ENCODE data around the gene UBASH3A.

DNA sequence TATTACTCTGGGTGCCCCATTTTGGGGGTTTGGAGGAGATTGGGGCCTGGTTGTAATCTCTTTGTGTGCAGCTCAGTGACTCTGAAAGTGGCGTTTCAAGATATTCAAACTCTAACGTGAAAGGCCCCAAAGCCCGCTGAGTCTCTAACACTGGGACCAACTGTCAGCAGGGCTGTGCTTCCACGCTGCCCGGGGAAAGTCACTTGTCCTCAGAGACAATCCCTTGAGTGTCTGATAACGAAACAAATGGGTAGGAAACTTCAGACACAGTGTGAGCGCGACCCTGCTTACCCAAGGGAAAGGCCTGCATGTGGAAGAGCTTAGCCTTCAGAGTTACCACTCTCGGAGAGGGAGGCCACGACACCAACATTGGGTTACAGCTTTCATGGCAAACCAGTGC, 837 bp downstream of the UBASH3A start:
- TF ChIP-seq, protein P1, sequence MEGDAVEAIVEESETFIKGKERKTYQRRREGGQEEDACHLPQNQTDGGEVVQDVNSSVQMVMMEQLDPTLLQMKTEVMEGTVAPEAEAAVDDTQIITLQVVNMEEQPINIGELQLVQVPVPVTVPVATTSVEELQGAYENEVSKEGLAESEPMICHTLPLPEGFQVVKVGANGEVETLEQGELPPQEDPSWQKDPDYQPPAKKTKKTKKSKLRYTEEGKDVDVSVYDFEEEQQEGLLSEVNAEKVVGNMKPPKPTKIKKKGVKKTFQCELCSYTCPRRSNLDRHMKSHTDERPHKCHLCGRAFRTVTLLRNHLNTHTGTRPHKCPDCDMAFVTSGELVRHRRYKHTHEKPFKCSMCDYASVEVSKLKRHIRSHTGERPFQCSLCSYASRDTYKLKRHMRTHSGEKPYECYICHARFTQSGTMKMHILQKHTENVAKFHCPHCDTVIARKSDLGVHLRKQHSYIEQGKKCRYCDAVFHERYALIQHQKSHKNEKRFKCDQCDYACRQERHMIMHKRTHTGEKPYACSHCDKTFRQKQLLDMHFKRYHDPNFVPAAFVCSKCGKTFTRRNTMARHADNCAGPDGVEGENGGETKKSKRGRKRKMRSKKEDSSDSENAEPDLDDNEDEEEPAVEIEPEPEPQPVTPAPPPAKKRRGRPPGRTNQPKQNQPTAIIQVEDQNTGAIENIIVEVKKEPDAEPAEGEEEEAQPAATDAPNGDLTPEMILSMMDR (IDR thresholded peaks at IDR 0.05 in 2 of 3, conservative IDR thresholded peaks at IDR 0.05 in 1 of 3; ENCODE audit: borderline replicate concordance in 1 of 3, insufficient read depth in 1 of 3, low read depth in 2 of 3, low read length in 2 of 3): no peak
- TF ChIP-seq, protein P2, sequence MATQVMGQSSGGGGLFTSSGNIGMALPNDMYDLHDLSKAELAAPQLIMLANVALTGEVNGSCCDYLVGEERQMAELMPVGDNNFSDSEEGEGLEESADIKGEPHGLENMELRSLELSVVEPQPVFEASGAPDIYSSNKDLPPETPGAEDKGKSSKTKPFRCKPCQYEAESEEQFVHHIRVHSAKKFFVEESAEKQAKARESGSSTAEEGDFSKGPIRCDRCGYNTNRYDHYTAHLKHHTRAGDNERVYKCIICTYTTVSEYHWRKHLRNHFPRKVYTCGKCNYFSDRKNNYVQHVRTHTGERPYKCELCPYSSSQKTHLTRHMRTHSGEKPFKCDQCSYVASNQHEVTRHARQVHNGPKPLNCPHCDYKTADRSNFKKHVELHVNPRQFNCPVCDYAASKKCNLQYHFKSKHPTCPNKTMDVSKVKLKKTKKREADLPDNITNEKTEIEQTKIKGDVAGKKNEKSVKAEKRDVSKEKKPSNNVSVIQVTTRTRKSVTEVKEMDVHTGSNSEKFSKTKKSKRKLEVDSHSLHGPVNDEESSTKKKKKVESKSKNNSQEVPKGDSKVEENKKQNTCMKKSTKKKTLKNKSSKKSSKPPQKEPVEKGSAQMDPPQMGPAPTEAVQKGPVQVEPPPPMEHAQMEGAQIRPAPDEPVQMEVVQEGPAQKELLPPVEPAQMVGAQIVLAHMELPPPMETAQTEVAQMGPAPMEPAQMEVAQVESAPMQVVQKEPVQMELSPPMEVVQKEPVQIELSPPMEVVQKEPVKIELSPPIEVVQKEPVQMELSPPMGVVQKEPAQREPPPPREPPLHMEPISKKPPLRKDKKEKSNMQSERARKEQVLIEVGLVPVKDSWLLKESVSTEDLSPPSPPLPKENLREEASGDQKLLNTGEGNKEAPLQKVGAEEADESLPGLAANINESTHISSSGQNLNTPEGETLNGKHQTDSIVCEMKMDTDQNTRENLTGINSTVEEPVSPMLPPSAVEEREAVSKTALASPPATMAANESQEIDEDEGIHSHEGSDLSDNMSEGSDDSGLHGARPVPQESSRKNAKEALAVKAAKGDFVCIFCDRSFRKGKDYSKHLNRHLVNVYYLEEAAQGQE (IDR thresholded peaks at IDR 0.05; ENCODE audit: low read depth): no peak
- TF ChIP-seq YY1 (IDR thresholded peaks at IDR 0.05; ENCODE audit: extremely low read depth, insufficient replicate concordance, low read depth, low read length) (no peak), ZNF274 (IDR thresholded peaks at IDR 0.05; ENCODE audit: low read depth, low read length) (no peak), POLR2A (IDR thresholded peaks at IDR 0.05; ENCODE audit: borderline replicate concordance, extremely low read depth, insufficient read depth, insufficient read length) (no peak), CEBPB (IDR thresholded peaks at IDR 0.05; ENCODE audit: low read depth) (no peak), POLR2AphosphoS5 (IDR thresholded peaks at IDR 0.05; ENCODE audit: low read depth, low read length) (no peak), EZH2 (IDR thresholded peaks at IDR 0.05) (no peak)
- TF ChIP-seq, protein P3, sequence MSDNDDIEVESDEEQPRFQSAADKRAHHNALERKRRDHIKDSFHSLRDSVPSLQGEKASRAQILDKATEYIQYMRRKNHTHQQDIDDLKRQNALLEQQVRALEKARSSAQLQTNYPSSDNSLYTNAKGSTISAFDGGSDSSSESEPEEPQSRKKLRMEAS (IDR thresholded peaks at IDR 0.05): no peak

Measured in HCT116 (cell line).